OCI-LY1 (cell line): ENCODE measurements around the gene SOBP.

Experiments
- EZH2 ChIP-seq: fragments of 200-600 bp; sonication (generic), shearing (Covaris generic); IDR thresholded peaks from 2 replicates; pipeline ENCODE4 v1.8.0; 2017; ENCODE audit warnings: borderline replicate concordance, mixed run types, mild to moderate bottlenecking, antibody characterized with exemption, low read length, moderate library complexity, mixed read lengths
- TF ChIP-seq, protein P1 (sequence below): fragments of 200-600 bp; sonication (generic), shearing (Covaris generic); IDR thresholded peaks from 2 replicates; pipeline ENCODE4 v1.5.1; 2017; ENCODE audit warnings: mild to moderate bottlenecking, antibody characterized with exemption, low read length, moderate library complexity, mixed read lengths

DNA sequence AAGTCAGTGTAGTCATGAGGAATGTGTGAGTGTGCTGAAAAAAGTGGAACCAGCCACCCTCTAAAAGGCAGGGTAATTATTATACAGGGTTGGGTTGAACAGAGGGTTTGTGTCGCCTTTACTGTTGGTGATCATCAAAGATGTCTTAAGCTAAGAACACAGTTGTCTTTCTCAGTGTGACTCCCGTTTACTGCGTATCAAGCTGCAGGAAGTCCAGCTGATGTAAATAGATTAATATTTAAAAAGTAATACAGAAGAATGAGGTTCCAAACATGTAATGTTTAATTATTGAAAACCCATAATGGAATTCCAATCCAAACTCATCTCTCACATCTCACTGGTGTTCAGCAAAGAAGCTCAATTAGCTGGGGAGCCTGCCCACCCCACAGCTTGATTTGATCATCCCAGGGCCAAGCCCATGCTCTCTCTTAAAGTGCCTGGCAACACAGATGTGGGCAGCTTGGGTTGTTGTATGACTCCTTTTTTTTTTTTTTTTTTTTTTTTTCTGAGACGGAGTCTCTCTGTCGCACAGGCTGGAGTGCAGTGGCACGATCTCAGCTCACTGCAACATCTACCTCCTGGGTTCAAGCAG lies 127.5 kb downstream of the SOBP start:
- TF ChIP-seq, protein P1, sequence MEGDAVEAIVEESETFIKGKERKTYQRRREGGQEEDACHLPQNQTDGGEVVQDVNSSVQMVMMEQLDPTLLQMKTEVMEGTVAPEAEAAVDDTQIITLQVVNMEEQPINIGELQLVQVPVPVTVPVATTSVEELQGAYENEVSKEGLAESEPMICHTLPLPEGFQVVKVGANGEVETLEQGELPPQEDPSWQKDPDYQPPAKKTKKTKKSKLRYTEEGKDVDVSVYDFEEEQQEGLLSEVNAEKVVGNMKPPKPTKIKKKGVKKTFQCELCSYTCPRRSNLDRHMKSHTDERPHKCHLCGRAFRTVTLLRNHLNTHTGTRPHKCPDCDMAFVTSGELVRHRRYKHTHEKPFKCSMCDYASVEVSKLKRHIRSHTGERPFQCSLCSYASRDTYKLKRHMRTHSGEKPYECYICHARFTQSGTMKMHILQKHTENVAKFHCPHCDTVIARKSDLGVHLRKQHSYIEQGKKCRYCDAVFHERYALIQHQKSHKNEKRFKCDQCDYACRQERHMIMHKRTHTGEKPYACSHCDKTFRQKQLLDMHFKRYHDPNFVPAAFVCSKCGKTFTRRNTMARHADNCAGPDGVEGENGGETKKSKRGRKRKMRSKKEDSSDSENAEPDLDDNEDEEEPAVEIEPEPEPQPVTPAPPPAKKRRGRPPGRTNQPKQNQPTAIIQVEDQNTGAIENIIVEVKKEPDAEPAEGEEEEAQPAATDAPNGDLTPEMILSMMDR: no peak
- TF ChIP-seq EZH2: no peak
